Smooth muscle cell (in vitro differentiated cells): ENCODE results near the gene FAM221A. TPM values are rescaled to one million over a fixed set of nuclear protein-coding genes. Genes with fewer than 3 reads are reported as not detected.

Experiments used
- DNase-seq: peaks from one replicate; lab custom pipeline; 2025; ENCODE audit not compliant: unreplicated experiment; lab: John Stamatoyannopoulos, UW
- H2AFZ ChIP-seq: fragments of 200-600 bp; sonication (generic); 2 replicates; pipeline ENCODE4 v1.6.0; 2016; ENCODE audit warnings: antibody characterized with exemption, low read depth, mild to moderate bottlenecking
- H3F3A ChIP-seq: fragments of 200-600 bp; sonication (generic); 2 replicates; pipeline ENCODE4 v1.6.0; 2017; ENCODE audit warnings: antibody characterized with exemption, low read depth
- H3K27ac ChIP-seq: fragments of 200-600 bp; sonication (generic); 2 replicates; pipeline ENCODE4 v1.5.1; 2016; ENCODE audit warnings: low read depth, mild to moderate bottlenecking
- H3K27me3 ChIP-seq: fragments of 200-600 bp; sonication (generic); 2 replicates; pipeline ENCODE4 v1.6.1; 2016; ENCODE audit warnings: low read depth, mild to moderate bottlenecking
- H3K36me3 ChIP-seq: fragments of 200-600 bp; sonication (generic); 2 replicates; pipeline ENCODE4 v1.5.1; 2016; ENCODE audit warnings: low read depth
- H3K4me1 ChIP-seq: fragments of 200-600 bp; sonication (generic); 2 replicates; pipeline ENCODE4 v1.5.1; 2016; ENCODE audit warnings: low read depth
- H3K4me2 ChIP-seq: fragments of 200-600 bp; sonication (generic); 2 replicates; pipeline ENCODE4 v1.6.0; 2016; ENCODE audit warnings: mild to moderate bottlenecking
- H3K4me3 ChIP-seq: fragments of 200-600 bp; sonication (generic); 2 replicates; pipeline ENCODE4 v1.5.1; 2016; ENCODE audit warnings: mild to moderate bottlenecking
- H3K79me2 ChIP-seq: fragments of 200-600 bp; sonication (generic); 2 replicates; pipeline ENCODE4 v1.6.0; 2016; ENCODE audit warnings: low read depth, mild to moderate bottlenecking
- H3K9ac ChIP-seq: fragments of 200-600 bp; sonication (generic); 2 replicates; pipeline ENCODE4 v1.6.0; 2016; ENCODE audit warnings: low read depth
- H3K9me3 ChIP-seq: fragments of 200-600 bp; sonication (generic); replicated peaks from 2 replicates; pipeline ENCODE4 v1.5.1; 2016; ENCODE audit warnings: low read depth
- H4K20me1 ChIP-seq: fragments of 200-600 bp; sonication (generic); 2 replicates; pipeline ENCODE4 v1.6.0; 2016; ENCODE audit warnings: low read depth
- CTCF ChIP-seq: fragments of 200-600 bp; sonication (generic); IDR thresholded peaks from 2 replicates; pipeline ENCODE4 v1.5.1; 2017; ENCODE audit warnings: borderline replicate concordance, mild to moderate bottlenecking, antibody characterized with exemption; ENCODE audit not compliant: insufficient read depth, poor library complexity, severe bottlenecking
- WGBS: methylation state at CpG from one replicate; pipeline ENCODE4 v1.1.7; 2016; ENCODE audit warnings: low lambda C conversion rate; 5-methylcytosine and 5-hydroxymethylcytosine counted together
- polyA plus RNA-seq: library from polyadenylated mRNA; unstranded; fragments of >200 nt; fragmentation: Nextera tagmentation; extraction: Ambion mirVana; gene quantifications from 2 replicates; pipeline ENCODE4 v1.2.1, GENCODE V29; 2016
- total RNA-seq: library from RNA; depleted of rRNA; stranded (reverse); fragments of >200 nt; gene quantifications from 2 replicates; pipeline ENCODE4 v1.2.3, GENCODE V29; 2014

FAM221A gene
- total and polyA plus RNA-seq, 2 experiments from 2014 or later = 0.78 to 3.0 TPM

DNA sequence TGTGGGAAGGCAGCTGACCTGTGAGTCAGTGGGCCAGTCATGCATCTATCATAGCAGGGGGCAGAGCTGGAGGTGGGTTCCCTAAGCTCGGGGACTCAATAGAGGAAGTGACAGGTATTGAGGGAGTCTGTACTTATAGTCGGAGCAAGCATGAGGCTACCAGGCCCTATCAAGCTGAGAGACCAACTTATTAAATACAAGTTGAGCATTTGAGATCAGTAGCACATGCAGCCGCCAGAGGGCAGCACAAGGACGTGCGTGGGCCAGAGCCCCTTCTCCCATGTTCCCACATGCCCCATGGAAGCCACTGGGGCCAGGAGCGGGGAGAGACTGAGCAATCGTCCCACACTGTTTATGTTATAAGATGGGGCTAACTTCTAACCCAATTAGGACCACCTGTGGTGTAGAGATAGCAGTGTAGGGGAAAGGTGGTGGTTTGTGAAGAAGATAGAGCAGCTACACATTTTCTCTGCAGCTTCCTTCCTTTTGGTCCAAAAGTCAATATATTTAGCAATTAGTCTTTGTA is 17.0 kb downstream of the FAM221A start:
- H3K36me3 ChIP-seq = no peaks in the 10 kb centered on the region
- H3K9ac ChIP-seq = no peak overlapping the region
- peak; percentile 59 for TF ChIP-seq CTCF
- no peaks in the 10 kb centered on the region for H3K9me3 ChIP-seq
- no peaks in the 10 kb centered on the region for H3K79me2 ChIP-seq
- no peaks in the 10 kb centered on the region for H4K20me1 ChIP-seq
- H3K27me3 ChIP-seq = no peaks in the 10 kb centered on the region
- no peak overlapping the region for H3K4me3 ChIP-seq
- H3F3A ChIP-seq = no peaks in the 10 kb centered on the region
- no peak overlapping the region for H3K4me2 ChIP-seq
- DNase-seq = peak; percentile 3
- H3K27ac ChIP-seq = no peak overlapping the region
- H3K4me1 ChIP-seq = no peaks in the 10 kb centered on the region
- WGBS = 25% methylated on average over 7 of the region's 7 CpGs
- H2AFZ ChIP-seq = no peak overlapping the region

DNA sequence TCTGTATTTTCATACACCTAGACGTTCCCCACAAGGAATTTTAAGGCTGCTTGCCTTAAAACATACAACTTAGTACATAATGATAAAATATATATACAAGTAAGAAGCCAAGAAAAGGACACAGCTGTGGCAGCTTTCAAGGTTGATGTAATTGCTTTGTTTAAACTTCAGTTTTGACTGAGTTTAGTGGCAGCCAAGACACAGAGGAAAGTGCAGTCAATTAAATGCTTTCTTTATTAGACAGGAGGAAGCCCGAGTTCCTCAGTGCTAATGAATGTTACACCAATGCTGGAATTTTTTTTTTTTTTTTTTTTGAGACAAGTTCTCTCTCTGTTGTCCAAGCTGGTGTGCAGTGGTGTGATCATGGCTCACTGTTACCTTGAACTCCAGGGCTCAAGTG is 18.8 kb downstream of the FAM221A start:
- Histone ChIP-seq H3K36me3 (no peaks in the 10 kb centered on the region), H3K4me3 (no peak overlapping the region), H3K9ac (no peak overlapping the region), H3K9me3 (no peaks in the 10 kb centered on the region), H3K4me1 (no peaks in the 10 kb centered on the region), H3K27ac (no peak overlapping the region), H3K79me2 (no peaks in the 10 kb centered on the region), H3K4me2 (no peak overlapping the region), H3F3A (no peaks in the 10 kb centered on the region), H3K27me3 (no peaks in the 10 kb centered on the region), H4K20me1 (no peaks in the 10 kb centered on the region), H2AFZ (no peak overlapping the region)
- TF ChIP-seq CTCF = no peak
- DNase-seq = no peak
- WGBS = 88% methylated on average over 2 of the region's 2 CpGs

- Histone ChIP-seq H3F3A (no peaks in the 10 kb centered on the region), H3K27ac (no peak overlapping the region), H4K20me1 (no peaks in the 10 kb centered on the region), H3K27me3 (no peaks in the 10 kb centered on the region), H3K9me3 (no peaks in the 10 kb centered on the region), H2AFZ (no peak overlapping the region), H3K36me3 (no peaks in the 10 kb centered on the region), H3K79me2 (no peaks in the 10 kb centered on the region), H3K4me1 (no peaks in the 10 kb centered on the region), H3K4me2 (no peak overlapping the region), H3K4me3 (no peak overlapping the region), H3K9ac (no peak overlapping the region)
- TF ChIP-seq CTCF = no peak
- WGBS = 96% methylated on average over 4 of the region's 4 CpGs
- no peak for DNase-seq
These were observed 20.0 kb downstream of the FAM221A start for GRCh38 chr7:23700046-23700445.

GRCh38 chr7:23709081-23709750 is 29.2 kb downstream of the FAM221A start:
- Histone ChIP-seq H3K9ac (no peak overlapping the region), H3K9me3 (peaks cover 11% of the 10 kb centered on the region), H3K27me3 (no peaks in the 10 kb centered on the region), H3K4me2 (no peak overlapping the region), H3K79me2 (no peaks in the 10 kb centered on the region), H3K27ac (no peak overlapping the region), H3K4me1 (peaks cover 8% of the 10 kb centered on the region), H3K36me3 (no peaks in the 10 kb centered on the region), H3K4me3 (no peak overlapping the region), H4K20me1 (no peaks in the 10 kb centered on the region), H2AFZ (no peak overlapping the region), H3F3A (no peaks in the 10 kb centered on the region)
- DNase-seq = no peak
- no peak for TF ChIP-seq CTCF
- 82% methylated on average over 7 of the region's 7 CpGs for WGBS
